Tibial artery (tissue), 4 donors: ENCODE data around the gene TTC22.
"Not testable (repeated sequence)": the region's sequence is repeated elsewhere in the genome, so short reads cannot be mapped to it uniquely, and the experiment has no call there.

ENCODE experiments used
- DNase-seq, 2 donors: peaks; one replicate each; pipeline ENCODE4 v3.0.0-alpha.2; 2019
- H3K27ac ChIP-seq, 2 donors: fragments of 200-600 bp; sonication (generic) in 1 of 2; 1 replicate in 1 of 2; 2 replicates in 1 of 2; pipeline ENCODE4 v1.5.1; 2018 to 2019; ENCODE audit warnings: mild to moderate bottlenecking in 1 of 2
- H3K27me3 ChIP-seq, 2 donors: fragments of 200-600 bp; sonication (generic) in 1 of 2; one replicate each; pipeline versions ENCODE4 v1.5.1 to v1.6.0; 2016 to 2019
- H3K36me3 ChIP-seq, 3 donors: fragments of 200-600 bp; sonication (generic) in 2 of 3; one replicate each; pipeline ENCODE4 v1.5.1; 2016 to 2019; ENCODE audit warnings: mild to moderate bottlenecking in 2 of 3
- H3K4me1 ChIP-seq, 4 donors: fragments of 200-600 bp; sonication (generic) in 2 of 4; 1 replicate in 3 of 4; 2 replicates in 1 of 4; pipeline ENCODE4 v1.5.1; 2016 to 2019
- H3K4me3 ChIP-seq, 2 donors: fragments of 200-600 bp; sonication (generic) in 1 of 2; 1 replicate in 1 of 2; 2 replicates in 1 of 2; pipeline ENCODE4 v1.5.1; 2018 to 2019; ENCODE audit warnings: mild to moderate bottlenecking in 2 of 2
- H3K9me3 ChIP-seq, 3 donors: fragments of 200-600 bp; sonication (generic) in 1 of 3; one replicate each; pipeline ENCODE4 v1.5.1; 2016 to 2019
- intact Hi-C: fragments of 100-400 bp; cut with DNase I; formaldehyde crosslinking; loops from one replicate; pipeline ENCODE4 v1.15.0; 2023; ENCODE audit warnings: low total_unique reads
- TF ChIP-seq, protein P1 (sequence below), 2 experiments: fragments of 200-600 bp in 1 of 2; fragments of 450-650 bp in 1 of 2; IDR thresholded peaks; one replicate each; pipeline ENCODE4 v1.5.1; 2017 to 2019; ENCODE audit warnings: antibody characterized with exemption in 2 of 2, mild to moderate bottlenecking in 1 of 2, moderate library complexity in 1 of 2

Gene TTC22

DNA sequence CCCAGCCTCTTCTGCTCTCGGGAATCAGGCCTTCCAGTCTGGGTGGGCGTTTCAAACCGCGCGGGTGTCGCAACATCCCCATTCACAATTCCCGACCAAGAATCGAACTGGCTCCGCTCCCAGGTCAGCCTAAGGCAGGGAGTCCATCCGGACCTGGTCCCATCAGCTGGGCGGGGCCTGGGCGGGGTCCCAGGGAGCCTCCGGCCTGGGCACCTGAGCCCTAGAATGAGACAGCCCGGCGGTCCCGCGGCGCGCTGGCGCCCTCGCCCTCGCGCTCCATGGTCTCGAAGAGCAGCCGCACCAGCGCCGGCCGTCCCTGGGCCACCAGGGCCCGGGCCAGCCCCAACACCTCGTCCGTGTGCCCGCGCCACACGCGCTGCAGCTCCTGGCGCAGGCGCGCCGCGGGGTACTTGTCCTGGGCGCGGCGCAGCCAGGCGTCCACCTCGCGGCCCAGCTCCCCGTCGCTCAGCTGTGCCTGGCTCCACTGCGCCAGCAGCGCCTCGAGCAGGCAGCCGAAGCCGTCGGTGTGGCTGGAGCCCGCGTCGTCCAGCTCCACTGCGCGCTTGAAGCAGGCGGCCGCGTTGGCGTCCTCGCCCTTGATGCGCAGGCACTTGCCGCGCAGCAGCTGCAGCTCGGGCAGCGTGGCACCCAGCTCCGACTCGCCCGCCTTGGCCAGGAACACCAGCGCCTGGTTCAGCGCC, 19.9 kb downstream of the TTC22 start:
- intact Hi-C loops = no loop called here
- TF ChIP-seq, protein P1, sequence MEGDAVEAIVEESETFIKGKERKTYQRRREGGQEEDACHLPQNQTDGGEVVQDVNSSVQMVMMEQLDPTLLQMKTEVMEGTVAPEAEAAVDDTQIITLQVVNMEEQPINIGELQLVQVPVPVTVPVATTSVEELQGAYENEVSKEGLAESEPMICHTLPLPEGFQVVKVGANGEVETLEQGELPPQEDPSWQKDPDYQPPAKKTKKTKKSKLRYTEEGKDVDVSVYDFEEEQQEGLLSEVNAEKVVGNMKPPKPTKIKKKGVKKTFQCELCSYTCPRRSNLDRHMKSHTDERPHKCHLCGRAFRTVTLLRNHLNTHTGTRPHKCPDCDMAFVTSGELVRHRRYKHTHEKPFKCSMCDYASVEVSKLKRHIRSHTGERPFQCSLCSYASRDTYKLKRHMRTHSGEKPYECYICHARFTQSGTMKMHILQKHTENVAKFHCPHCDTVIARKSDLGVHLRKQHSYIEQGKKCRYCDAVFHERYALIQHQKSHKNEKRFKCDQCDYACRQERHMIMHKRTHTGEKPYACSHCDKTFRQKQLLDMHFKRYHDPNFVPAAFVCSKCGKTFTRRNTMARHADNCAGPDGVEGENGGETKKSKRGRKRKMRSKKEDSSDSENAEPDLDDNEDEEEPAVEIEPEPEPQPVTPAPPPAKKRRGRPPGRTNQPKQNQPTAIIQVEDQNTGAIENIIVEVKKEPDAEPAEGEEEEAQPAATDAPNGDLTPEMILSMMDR (IDR thresholded peaks at IDR 0.05) = no peak
- peaks cover 0 to 54% of the 10 kb centered on the region in 2 donors for H3K27me3 ChIP-seq
- peaks cover 0 to 9% (median 0%) of the 10 kb centered on the region in 3 donors for H3K36me3 ChIP-seq
- peaks cover 0 to 6% (median 3%) of the 10 kb centered on the region in 4 donors for H3K4me1 ChIP-seq
- no peak overlapping the region for H3K27ac ChIP-seq
- DNase-seq = no peak
- H3K4me3 ChIP-seq = no peak overlapping the region
- H3K9me3 ChIP-seq = no peaks in the 10 kb centered on the region

DNA sequence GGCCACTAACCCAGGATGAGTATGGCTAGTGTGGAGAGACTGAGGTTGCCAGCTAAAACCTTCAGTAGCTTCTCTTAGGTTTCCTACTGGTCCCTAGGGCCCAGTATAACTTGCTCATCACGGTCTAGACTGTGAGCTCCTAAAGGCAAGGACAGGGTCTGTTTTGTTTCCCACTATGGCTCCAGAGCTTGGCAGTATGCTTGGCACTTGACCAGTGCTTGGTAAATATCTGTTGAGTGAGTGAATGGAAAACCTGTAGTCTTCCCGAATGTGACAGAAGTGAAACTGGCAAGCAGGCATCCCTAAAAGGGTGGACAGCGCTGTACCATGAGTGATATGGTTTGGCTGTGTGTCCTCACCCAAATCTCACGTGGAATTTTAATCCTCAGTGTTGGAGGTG, 23.7 kb downstream of the TTC22 start:
- H3K36me3 ChIP-seq = peaks cover 0 to 4% (median 0%) of the 10 kb centered on the region in 3 donors
- TF ChIP-seq, protein P1 (IDR thresholded peaks at IDR 0.05) = no peak
- H3K27ac ChIP-seq = no peak overlapping the region
- H3K4me1 ChIP-seq = peaks cover 0 to 6% (median 3%) of the 10 kb centered on the region in 4 donors
- DNase-seq = no peak
- peaks cover 0 to 51% of the 10 kb centered on the region in 2 donors for H3K27me3 ChIP-seq
- intact Hi-C loops = no loop called here
- H3K4me3 ChIP-seq = no peak overlapping the region
- H3K9me3 ChIP-seq = no peaks in the 10 kb centered on the region

DNA sequence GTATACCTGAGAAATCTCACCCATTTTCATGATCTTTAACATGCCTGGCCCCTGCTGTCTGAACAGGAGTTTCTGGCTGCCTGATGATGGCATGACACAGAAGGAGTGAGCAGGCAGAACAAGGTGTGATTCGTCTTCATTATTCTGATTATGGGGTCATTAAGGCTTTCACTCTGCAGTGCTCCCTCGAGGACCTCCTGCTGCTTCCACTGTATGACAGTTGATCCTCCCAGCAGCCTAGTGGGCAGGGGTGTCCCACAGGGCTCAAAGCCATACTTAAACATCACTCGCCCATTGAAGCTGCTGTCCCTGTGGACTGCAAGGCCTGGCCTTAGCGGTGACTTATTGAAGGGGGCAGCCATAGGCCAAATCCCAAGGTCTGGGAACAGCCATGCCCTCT, 24.1 kb downstream of the TTC22 start:
- peaks cover 0 to 6% (median 3%) of the 10 kb centered on the region in 4 donors for H3K4me1 ChIP-seq
- no peak overlapping the region for H3K4me3 ChIP-seq
- H3K27me3 ChIP-seq = peaks cover 0 to 50% of the 10 kb centered on the region in 2 donors
- H3K27ac ChIP-seq = no peak overlapping the region
- no peak for DNase-seq
- H3K36me3 ChIP-seq = peaks cover 0 to 4% (median 0%) of the 10 kb centered on the region in 3 donors
- intact Hi-C loops = no loop called here
- no peaks in the 10 kb centered on the region for H3K9me3 ChIP-seq
- TF ChIP-seq, protein P1 (IDR thresholded peaks at IDR 0.05) = no peak

DNA sequence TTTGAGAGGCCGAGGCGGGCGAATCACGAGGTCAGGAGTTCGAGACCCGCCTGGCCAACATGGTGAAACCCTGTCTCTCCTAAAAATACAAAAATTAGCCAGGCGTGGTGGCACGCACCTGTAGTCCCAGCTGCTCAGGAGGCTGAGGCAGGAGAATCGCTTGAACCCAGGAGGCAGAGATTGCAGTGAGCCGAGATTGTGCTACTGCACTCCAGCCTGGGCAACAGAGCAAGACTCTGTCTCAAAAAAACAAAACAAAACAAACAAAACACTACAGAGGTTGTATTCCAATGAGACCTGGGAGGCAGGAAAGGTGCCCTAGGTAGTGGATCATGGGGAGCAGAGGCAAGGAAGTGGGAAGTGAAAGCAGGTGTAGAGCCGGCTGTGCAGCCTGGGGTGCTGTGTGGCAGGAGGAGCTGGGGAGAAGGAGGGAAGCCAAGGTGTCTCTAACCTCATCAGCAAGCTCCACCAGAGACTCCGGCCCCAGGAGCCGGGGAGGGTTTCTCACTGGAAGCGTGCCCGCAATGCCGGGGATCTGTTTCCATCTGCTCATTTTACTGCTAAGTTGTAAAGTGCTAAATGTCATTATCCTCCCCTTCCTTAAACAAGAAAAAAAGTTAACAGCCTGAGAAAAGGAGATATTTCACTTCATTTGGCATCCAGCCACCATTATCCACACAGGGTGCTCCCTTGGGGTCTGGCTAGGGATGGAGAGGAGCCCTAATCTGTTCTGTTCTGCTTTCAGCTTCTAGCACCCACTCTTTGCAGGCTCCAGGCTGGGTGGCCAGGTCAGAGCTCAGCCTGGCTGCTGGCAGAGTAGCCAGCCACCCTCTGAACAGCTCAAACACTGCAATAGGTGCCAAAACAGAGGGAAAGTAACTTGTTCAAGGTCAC, 25.0 kb downstream of the TTC22 start:
- H3K4me1 ChIP-seq, H3K27ac ChIP-seq, intact Hi-C loops, H3K36me3 ChIP-seq, DNase-seq, H3K9me3 ChIP-seq, H3K4me3 ChIP-seq: not testable (repeated sequence)
- peaks cover 0 to 42% of the 10 kb centered on the region in 2 donors for H3K27me3 ChIP-seq

DNA sequence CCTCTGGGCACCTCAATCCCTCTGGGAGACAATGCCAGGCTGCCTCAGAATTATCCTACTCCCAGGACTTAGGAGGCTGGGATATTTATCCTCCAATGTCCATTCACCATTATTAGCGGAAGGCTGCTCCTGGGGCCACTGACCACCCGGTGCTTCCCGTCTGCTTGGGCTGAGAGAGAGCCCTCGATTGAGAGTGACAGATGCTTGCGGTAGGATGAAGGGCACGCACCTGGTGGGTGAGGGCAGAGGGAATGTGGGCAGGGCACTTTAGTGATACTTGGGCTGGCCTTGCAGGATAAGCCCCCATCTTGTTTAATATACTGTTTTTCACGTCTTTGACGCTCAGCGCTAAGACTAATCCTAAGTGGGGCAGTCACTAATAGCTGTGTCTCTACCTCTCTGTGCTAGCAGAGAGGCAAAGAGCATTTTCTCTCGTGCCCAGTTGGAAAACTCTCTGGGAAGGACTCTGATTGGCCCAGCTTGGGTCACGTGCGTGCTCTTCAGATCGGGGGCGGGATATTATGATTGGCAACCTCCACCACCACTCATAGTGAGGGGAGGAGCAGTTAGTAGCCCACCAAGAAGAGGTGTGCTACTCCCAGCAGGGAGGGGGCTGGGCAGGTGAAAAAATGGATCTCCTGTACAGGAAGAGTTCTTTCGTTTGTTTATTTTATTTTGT, 26.2 kb downstream of the TTC22 start:
- H3K4me1 ChIP-seq = no peaks in the 10 kb centered on the region
- no peaks in the 10 kb centered on the region for H3K9me3 ChIP-seq
- no peak overlapping the region for H3K27ac ChIP-seq
- no peak for DNase-seq
- no peaks in the 10 kb centered on the region for H3K36me3 ChIP-seq
- intact Hi-C loops = no loop called here
- TF ChIP-seq, protein P1 (IDR thresholded peaks at IDR 0.05) = no peak
- no peak overlapping the region for H3K4me3 ChIP-seq
- peaks cover 0 to 31% of the 10 kb centered on the region in 2 donors for H3K27me3 ChIP-seq
